SK-N-MC (cell line): ENCODE measurements around the gene TGDS.

Experiments
- EZH2 ChIP-seq: fragments of 200-600 bp; sonication (generic); IDR thresholded peaks from one replicate; pipeline ENCODE4 v1.6.1; 2017; ENCODE audit warnings: antibody characterized with exemption
- POLR2AphosphoS5 ChIP-seq: IDR thresholded peaks from 2 replicates; pipeline ENCODE4 v1.6.1; 2012; ENCODE audit warnings: mild to moderate bottlenecking, low read depth, low read length, borderline replicate concordance

DNA sequence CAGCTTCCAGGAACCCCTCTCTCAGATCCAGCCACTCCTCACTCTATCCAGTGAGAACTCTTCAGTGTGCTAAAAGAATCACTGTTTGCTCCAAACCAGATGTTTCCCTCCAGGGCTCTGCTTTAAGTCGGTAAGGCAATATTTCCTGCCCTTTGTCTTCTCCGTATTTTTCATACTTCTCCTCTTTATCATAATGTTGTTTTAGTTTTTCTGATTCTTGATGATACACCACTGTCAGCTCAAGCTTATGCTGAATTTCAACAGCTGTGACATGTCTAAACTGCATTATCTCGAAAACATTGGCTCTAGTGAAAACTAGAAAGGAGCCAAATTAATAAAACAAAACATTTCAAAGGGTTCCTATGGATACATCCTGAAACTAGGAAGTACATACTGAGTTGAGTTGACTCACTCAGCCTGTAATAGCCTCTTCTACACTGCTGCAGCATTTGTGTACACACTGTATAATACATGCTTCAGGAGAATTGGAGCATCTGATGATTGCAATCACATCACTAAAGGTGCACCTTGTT lies 45.5 kb upstream of the TGDS start:
- no peak for TF ChIP-seq EZH2
- TF ChIP-seq POLR2AphosphoS5: no peak
